GM23338 (cell line): ENCODE data around the gene ZNF22. TPM values are rescaled to one million over a fixed set of nuclear protein-coding genes. Genes with fewer than 3 reads are reported as not detected.

ENCODE experiments used
- ATAC-seq: fragments of 200-7000 bp; cut with Tn5 transposase; 3 replicates; pipeline ENCODE4 v1.9.1; 2020
- DNase-seq: peaks from one replicate; pipeline ENCODE4 v3.0.0-alpha.2; 2015; ENCODE audit warnings: low spot score
- H2AFZ ChIP-seq: fragments of 200-600 bp; sonication (generic); 2 replicates; pipeline ENCODE4 v1.8.0; 2016; ENCODE audit warnings: antibody characterized with exemption, mild to moderate bottlenecking, moderate library complexity
- H3F3A ChIP-seq: fragments of 200-600 bp; sonication (generic); replicated peaks from 2 replicates; pipeline ENCODE4 v1.8.0; 2017; ENCODE audit warnings: antibody characterized with exemption, mixed run types, low read depth
- H3K27ac ChIP-seq: fragments of 200-600 bp; sonication (generic); 2 replicates; pipeline ENCODE4 v1.6.1; 2016; ENCODE audit warnings: low read depth
- H3K27me3 ChIP-seq: fragments of 200-600 bp; sonication (generic); 2 replicates; pipeline ENCODE4 v1.8.0; 2016; ENCODE audit warnings: mild to moderate bottlenecking, mixed run types, moderate library complexity; ENCODE audit not compliant: insufficient read depth
- H3K36me3 ChIP-seq: fragments of 200-600 bp; sonication (generic); 2 replicates; pipeline ENCODE4 v1.8.0; 2016; ENCODE audit warnings: mild to moderate bottlenecking; ENCODE audit not compliant: insufficient read depth
- H3K4me1 ChIP-seq: fragments of 200-600 bp; sonication (generic); 2 replicates; pipeline ENCODE4 v1.8.0; 2016; ENCODE audit warnings: mild to moderate bottlenecking, moderate library complexity; ENCODE audit not compliant: insufficient read depth
- H3K4me2 ChIP-seq: fragments of 200-600 bp; sonication (generic); 2 replicates; pipeline ENCODE4 v1.7.1; 2017; ENCODE audit warnings: mixed run types
- H3K4me3 ChIP-seq: fragments of 200-600 bp; sonication (generic); 2 replicates; pipeline ENCODE4 v1.6.1; 2016; ENCODE audit warnings: mixed run types
- H3K79me2 ChIP-seq: fragments of 200-600 bp; sonication (generic); replicated peaks from 2 replicates; pipeline ENCODE4 v1.8.0; 2017; ENCODE audit warnings: mild to moderate bottlenecking; ENCODE audit not compliant: insufficient read depth
- H3K9me2 ChIP-seq: fragments of 200-600 bp; sonication (generic); 2 replicates; pipeline ENCODE4 v1.8.0; 2017; ENCODE audit not compliant: insufficient read depth
- H4K20me1 ChIP-seq: fragments of 200-600 bp; sonication (generic); replicated peaks from 2 replicates; pipeline ENCODE4 v1.8.0; 2017; ENCODE audit warnings: mild to moderate bottlenecking; ENCODE audit not compliant: insufficient read depth
- H3K27ac Mint-ChIP-seq: 2 replicates; pipeline ENCODE4 v1.8.0; 2020; ENCODE audit warnings: inconsistent platforms, mild to moderate bottlenecking, moderate library complexity, mixed read lengths
- H3K27me3 Mint-ChIP-seq: 3 replicates; pipeline ENCODE4 v1.8.0; 2022; ENCODE audit warnings: low read depth, mild to moderate bottlenecking, moderate library complexity, mixed read lengths, inconsistent platforms; ENCODE audit not compliant: insufficient read depth, poor library complexity
- H3K36me3 Mint-ChIP-seq: 3 replicates; pipeline ENCODE4 v1.8.0; 2021; ENCODE audit warnings: low read depth, mild to moderate bottlenecking, inconsistent platforms, moderate library complexity, mixed read lengths
- H3K4me1 Mint-ChIP-seq: 3 replicates; pipeline ENCODE4 v1.8.0; 2020; ENCODE audit warnings: mild to moderate bottlenecking, inconsistent platforms, mixed read lengths
- H3K4me3 Mint-ChIP-seq: 3 replicates; pipeline ENCODE4 v1.8.0; 2021; ENCODE audit warnings: moderate library complexity, mild to moderate bottlenecking, inconsistent platforms, mixed read lengths
- H3K9me3 Mint-ChIP-seq: 3 replicates; pipeline ENCODE4 v1.8.0; 2020; ENCODE audit warnings: moderate library complexity, mild to moderate bottlenecking, inconsistent platforms, mixed read lengths
- ETS1 ChIP-seq: IDR thresholded peaks from 2 replicates; pipeline ENCODE4 v1.6.1; 2016; ENCODE audit warnings: antibody characterized with exemption
- JUNB ChIP-seq: IDR thresholded peaks from one replicate; pipeline ENCODE4 v1.6.1; 2016; ENCODE audit warnings: antibody characterized with exemption; ENCODE audit not compliant: unreplicated experiment
- NANOG ChIP-seq: IDR thresholded peaks from 2 replicates; pipeline ENCODE4 v1.6.1; 2016; ENCODE audit warnings: antibody characterized with exemption, borderline replicate concordance
- POLR2AphosphoS5 ChIP-seq: IDR thresholded peaks from 2 replicates; pipeline ENCODE4 v1.6.1; 2016; ENCODE audit warnings: antibody characterized with exemption, low read depth
- ZNF114 ChIP-seq: fragments of 250-450 bp; sonication (Bioruptor Pico); IDR thresholded peaks from 2 replicates; pipeline ENCODE4 v1.5.0; 2020; ENCODE audit warnings: mild to moderate bottlenecking, moderate library complexity
- ZNF331 ChIP-seq: fragments of 250-450 bp; sonication (Bioruptor Pico); IDR thresholded peaks from 2 replicates; pipeline ENCODE4 v1.5.0; 2020; ENCODE audit warnings: low read depth, mild to moderate bottlenecking, moderate library complexity
- polyA plus RNA-seq: library from polyadenylated mRNA; unstranded; fragments of >200 nt; fragmentation: Nextera tagmentation; extraction: Ambion mirVana; gene quantifications from 2 replicates; pipeline ENCODE4 v1.2.1, GENCODE V29; 2016
- total RNA-seq: library from RNA; depleted of rRNA; stranded (reverse); fragments of >200 nt; shearing (Covaris generic); gene quantifications from 2 replicates; pipeline ENCODE4 v1.2.3, GENCODE V29; 2014
- TF ChIP-seq, protein P1 (sequence below): fragments of 250-450 bp; sonication (Bioruptor Pico); IDR thresholded peaks from 2 replicates; pipeline ENCODE4 v1.5.0; 2020; ENCODE audit warnings: mild to moderate bottlenecking, moderate library complexity

The ZNF22 gene
- total and polyA plus RNA-seq, 2 experiments from 2014 or later, result 40.5 to 81.8 TPM

GRCh38 chr10:44984671-44985101 is 16.0 kb upstream of the ZNF22 start:
- H3K27me3 Mint-ChIP-seq, result peaks cover 20% of the 10 kb centered on the region
- peaks cover 12% of the 10 kb centered on the region for H3K36me3 Mint-ChIP-seq
- H3F3A ChIP-seq, result no peaks in the 10 kb centered on the region
- H3K79me2 ChIP-seq, result no peaks in the 10 kb centered on the region
- no peak overlapping the region for H3K27ac Mint-ChIP-seq
- no peaks in the 10 kb centered on the region; the same call in 1 of the 2 replicates for H4K20me1 ChIP-seq
- no peak overlapping the region for H3K4me3 Mint-ChIP-seq
- H3K36me3 ChIP-seq, result no peaks in the 10 kb centered on the region
- DNase-seq, result no peak
- H3K4me3 ChIP-seq, result no peak overlapping the region
- no peak overlapping the region for H3K4me2 ChIP-seq
- no peak for ATAC-seq
- no peak overlapping the region for H3K27ac ChIP-seq
- H3K9me3 Mint-ChIP-seq, result no peaks in the 10 kb centered on the region
- H2AFZ ChIP-seq, result no peak overlapping the region
- H3K27me3 ChIP-seq, result no peaks in the 10 kb centered on the region
- H3K4me1 ChIP-seq, result peaks cover 43% of the 10 kb centered on the region
- H3K4me1 Mint-ChIP-seq, result peaks cover 59% of the 10 kb centered on the region
- no peak for TF ChIP-seq POLR2AphosphoS5
- no peak for TF ChIP-seq JUNB
- no peak for TF ChIP-seq ETS1
- no peaks in the 10 kb centered on the region for H3K9me2 ChIP-seq

DNA sequence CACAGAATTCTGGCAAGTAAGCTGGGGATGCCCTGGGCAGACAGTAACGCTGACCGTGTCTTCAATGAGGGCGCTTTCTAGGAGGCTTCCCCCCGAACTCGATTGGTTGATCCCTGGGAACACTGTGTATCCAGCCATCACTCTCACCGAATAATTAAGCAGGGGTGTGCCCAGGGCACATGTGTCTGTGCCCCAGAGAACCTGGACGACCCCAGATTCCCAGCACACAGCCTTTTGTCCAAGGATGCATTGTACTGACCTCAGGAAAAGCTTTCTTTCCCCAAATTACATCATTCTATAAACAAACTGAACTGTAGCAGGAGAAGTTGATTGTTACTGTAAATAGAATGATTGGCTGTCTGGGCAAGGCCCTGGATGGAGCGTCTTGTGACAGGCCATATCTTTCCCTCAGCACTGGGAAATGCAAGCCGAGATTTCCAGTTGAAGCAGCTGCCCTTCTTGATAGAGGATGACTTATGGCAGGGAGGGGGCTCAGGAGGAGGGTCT is 15.5 kb upstream of the ZNF22 start:
- no peak overlapping the region for H2AFZ ChIP-seq
- H3K4me3 Mint-ChIP-seq, result no peak overlapping the region; the same call in 2 of the 3 replicates
- no peaks in the 10 kb centered on the region for H3K79me2 ChIP-seq
- H3K4me3 ChIP-seq, result no peak overlapping the region
- no peak for ATAC-seq
- H3F3A ChIP-seq, result no peaks in the 10 kb centered on the region
- H3K36me3 Mint-ChIP-seq, result peaks cover 12% of the 10 kb centered on the region
- H3K27me3 ChIP-seq, result no peaks in the 10 kb centered on the region
- peaks cover 59% of the 10 kb centered on the region for H3K4me1 Mint-ChIP-seq
- H3K9me3 Mint-ChIP-seq, result no peaks in the 10 kb centered on the region
- H3K9me2 ChIP-seq, result no peaks in the 10 kb centered on the region
- H3K27me3 Mint-ChIP-seq, result peaks cover 20% of the 10 kb centered on the region
- TF ChIP-seq POLR2AphosphoS5, result no peak
- H3K36me3 ChIP-seq, result no peaks in the 10 kb centered on the region
- 0 out of 2 replicates have a peak overlapping the region, but pooled peaks have one; percentile 24 for H3K4me2 ChIP-seq
- no peaks in the 10 kb centered on the region; the same call in 1 of the 2 replicates for H4K20me1 ChIP-seq
- no peak for DNase-seq
- H3K27ac ChIP-seq, result no peak overlapping the region
- H3K27ac Mint-ChIP-seq, result no peak overlapping the region
- peaks cover 43% of the 10 kb centered on the region for H3K4me1 ChIP-seq

GRCh38 chr10:44986179-44986578 is 14.5 kb upstream of the ZNF22 start:
- Mint-ChIP-seq H3K36me3 (peaks cover 12% of the 10 kb centered on the region), H3K4me1 (peaks cover 59% of the 10 kb centered on the region), H3K4me3 (no peak overlapping the region), H3K27ac (no peak overlapping the region), H3K9me3 (no peaks in the 10 kb centered on the region), H3K27me3 (peaks cover 22% of the 10 kb centered on the region)
- no peak for ATAC-seq
- no peak overlapping the region for H3K4me3 ChIP-seq
- H2AFZ ChIP-seq, result no peak overlapping the region
- peaks cover 48% of the 10 kb centered on the region for H3K4me1 ChIP-seq
- H3K27ac ChIP-seq, result no peak overlapping the region
- no peaks in the 10 kb centered on the region for H3K36me3 ChIP-seq
- no peaks in the 10 kb centered on the region; the same call in 1 of the 2 replicates for H4K20me1 ChIP-seq
- no peaks in the 10 kb centered on the region for H3K27me3 ChIP-seq
- H3K9me2 ChIP-seq, result no peaks in the 10 kb centered on the region
- H3F3A ChIP-seq, result 0 out of 2 replicates have a peak, but pooled peaks cover 6% of the 10 kb centered on the region
- TF ChIP-seq JUNB (no peak), ZNF331 (CRISPR knock-in tag) (no peak), NANOG (no peak), ZNF114 (no peak)
- TF ChIP-seq, protein P1, sequence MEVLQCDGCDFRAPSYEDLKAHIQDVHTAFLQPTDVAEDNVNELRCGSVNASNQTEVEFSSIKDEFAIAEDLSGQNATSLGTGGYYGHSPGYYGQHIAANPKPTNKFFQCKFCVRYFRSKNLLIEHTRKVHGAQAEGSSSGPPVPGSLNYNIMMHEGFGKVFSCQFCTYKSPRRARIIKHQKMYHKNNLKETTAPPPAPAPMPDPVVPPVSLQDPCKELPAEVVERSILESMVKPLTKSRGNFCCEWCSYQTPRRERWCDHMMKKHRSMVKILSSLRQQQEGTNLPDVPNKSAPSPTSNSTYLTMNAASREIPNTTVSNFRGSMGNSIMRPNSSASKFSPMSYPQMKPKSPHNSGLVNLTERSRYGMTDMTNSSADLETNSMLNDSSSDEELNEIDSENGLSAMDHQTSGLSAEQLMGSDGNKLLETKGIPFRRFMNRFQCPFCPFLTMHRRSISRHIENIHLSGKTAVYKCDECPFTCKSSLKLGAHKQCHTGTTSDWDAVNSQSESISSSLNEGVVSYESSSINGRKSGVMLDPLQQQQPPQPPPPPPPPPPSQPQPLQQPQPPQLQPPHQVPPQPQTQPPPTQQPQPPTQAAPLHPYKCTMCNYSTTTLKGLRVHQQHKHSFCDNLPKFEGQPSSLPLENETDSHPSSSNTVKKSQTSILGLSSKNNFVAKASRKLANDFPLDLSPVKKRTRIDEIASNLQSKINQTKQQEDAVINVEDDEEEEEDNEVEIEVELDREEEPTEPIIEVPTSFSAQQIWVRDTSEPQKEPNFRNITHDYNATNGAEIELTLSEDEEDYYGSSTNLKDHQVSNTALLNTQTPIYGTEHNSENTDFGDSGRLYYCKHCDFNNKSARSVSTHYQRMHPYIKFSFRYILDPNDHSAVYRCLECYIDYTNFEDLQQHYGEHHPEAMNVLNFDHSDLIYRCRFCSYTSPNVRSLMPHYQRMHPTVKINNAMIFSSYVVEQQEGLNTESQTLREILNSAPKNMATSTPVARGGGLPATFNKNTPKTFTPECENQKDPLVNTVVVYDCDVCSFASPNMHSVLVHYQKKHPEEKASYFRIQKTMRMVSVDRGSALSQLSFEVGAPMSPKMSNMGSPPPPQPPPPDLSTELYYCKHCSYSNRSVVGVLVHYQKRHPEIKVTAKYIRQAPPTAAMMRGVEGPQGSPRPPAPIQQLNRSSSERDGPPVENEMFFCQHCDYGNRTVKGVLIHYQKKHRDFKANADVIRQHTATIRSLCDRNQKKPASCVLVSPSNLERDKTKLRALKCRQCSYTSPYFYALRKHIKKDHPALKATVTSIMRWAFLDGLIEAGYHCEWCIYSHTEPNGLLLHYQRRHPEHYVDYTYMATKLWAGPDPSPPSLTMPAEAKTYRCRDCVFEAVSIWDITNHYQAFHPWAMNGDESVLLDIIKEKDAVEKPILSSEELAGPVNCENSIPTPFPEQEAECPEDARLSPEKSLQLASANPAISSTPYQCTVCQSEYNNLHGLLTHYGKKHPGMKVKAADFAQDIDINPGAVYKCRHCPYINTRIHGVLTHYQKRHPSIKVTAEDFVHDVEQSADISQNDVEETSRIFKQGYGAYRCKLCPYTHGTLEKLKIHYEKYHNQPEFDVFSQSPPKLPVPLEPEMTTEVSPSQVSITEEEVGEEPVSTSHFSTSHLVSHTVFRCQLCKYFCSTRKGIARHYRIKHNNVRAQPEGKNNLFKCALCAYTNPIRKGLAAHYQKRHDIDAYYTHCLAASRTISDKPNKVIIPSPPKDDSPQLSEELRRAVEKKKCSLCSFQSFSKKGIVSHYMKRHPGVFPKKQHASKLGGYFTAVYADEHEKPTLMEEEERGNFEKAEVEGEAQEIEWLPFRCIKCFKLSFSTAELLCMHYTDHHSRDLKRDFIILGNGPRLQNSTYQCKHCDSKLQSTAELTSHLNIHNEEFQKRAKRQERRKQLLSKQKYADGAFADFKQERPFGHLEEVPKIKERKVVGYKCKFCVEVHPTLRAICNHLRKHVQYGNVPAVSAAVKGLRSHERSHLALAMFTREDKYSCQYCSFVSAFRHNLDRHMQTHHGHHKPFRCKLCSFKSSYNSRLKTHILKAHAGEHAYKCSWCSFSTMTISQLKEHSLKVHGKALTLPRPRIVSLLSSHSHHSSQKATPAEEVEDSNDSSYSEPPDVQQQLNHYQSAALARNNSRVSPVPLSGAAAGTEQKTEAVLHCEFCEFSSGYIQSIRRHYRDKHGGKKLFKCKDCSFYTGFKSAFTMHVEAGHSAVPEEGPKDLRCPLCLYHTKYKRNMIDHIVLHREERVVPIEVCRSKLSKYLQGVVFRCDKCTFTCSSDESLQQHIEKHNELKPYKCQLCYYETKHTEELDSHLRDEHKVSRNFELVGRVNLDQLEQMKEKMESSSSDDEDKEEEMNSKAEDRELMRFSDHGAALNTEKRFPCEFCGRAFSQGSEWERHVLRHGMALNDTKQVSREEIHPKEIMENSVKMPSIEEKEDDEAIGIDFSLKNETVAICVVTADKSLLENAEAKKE, result no peak
- DNase-seq, result no peak
- no peaks in the 10 kb centered on the region for H3K79me2 ChIP-seq
- no peak overlapping the region for H3K4me2 ChIP-seq
